Testis (tissue), 3 donors: ENCODE results near the gene SH3PXD2B. TPM values are rescaled to one million over a fixed set of nuclear protein-coding genes. Genes with fewer than 3 reads are reported as not detected.

ENCODE experiments used
- DNase-seq: peaks from one replicate; pipeline ENCODE4 v3.0.0-alpha.2; 2019
- H3K27ac ChIP-seq, 2 donors: fragments of 200-600 bp; sonication (generic); one replicate each; pipeline ENCODE4 v1.5.1; 2019
- H3K27me3 ChIP-seq: fragments of 200-600 bp; sonication (generic); one replicate; pipeline ENCODE4 v1.5.1; 2019
- H3K36me3 ChIP-seq: fragments of 200-600 bp; sonication (generic); one replicate; pipeline ENCODE4 v1.5.1; 2017; ENCODE audit warnings: low read depth; ENCODE audit errors: missing control alignments
- H3K4me1 ChIP-seq: fragments of 200-600 bp; sonication (generic); one replicate; pipeline ENCODE4 v1.5.1; 2019
- H3K4me3 ChIP-seq, 2 donors: fragments of 200-600 bp; sonication (generic); one replicate each; pipeline ENCODE4 v1.5.1; 2017 to 2019
- H3K9me3 ChIP-seq: fragments of 200-600 bp; sonication (generic); one replicate; pipeline ENCODE4 v1.5.1; 2017
- CTCF ChIP-seq, 3 experiments: fragments of 450-650 bp in 2 of 3; fragments of 200-600 bp in 1 of 3; sonication (generic) in 1 of 3; IDR thresholded peaks; one replicate each; pipeline ENCODE4 v1.5.1; 2016 to 2019; ENCODE audit warnings: antibody characterized with exemption in 3 of 3, mild to moderate bottlenecking in 2 of 3, moderate library complexity in 1 of 3
- POLR2A ChIP-seq: fragments of 450-650 bp; IDR thresholded peaks from one replicate; pipeline ENCODE4 v1.6.1; 2017; ENCODE audit warnings: antibody characterized with exemption, mild to moderate bottlenecking, moderate library complexity
- WGBS, 2 donors: methylation state at CpG; one replicate each; pipeline ENCODE4 v1.1.5; 2018; 5-methylcytosine and 5-hydroxymethylcytosine counted together
- intact Hi-C: fragments of 100-400 bp; cut with DNase I; formaldehyde crosslinking; loops from one replicate; pipeline ENCODE4 v1.15.1; 2023; ENCODE audit warnings: low total_unique reads
- polyA plus RNA-seq: library from polyadenylated mRNA; stranded (reverse); fragments of 350-450 nt; fragmentation: Illumina TruSeq; extraction: RNeasy Lipid Tissue Mini Kit (QIAGEN cat#74804); gene quantifications from one replicate; pipeline ENCODE4 v1.2.3, GENCODE V29; 2014; ENCODE audit warnings: low read depth, low replicate concordance; ENCODE audit not compliant: insufficient read depth
- total RNA-seq, 2 donors: library from RNA; depleted of rRNA; stranded (reverse); fragments of >200 nt; gene quantifications; one replicate each; pipeline ENCODE4 v1.2.3, GENCODE V29; 2016

SH3PXD2B gene
- total and polyA plus RNA-seq, 3 donors from 2014 or later, result 18.3 to 29.4 (median 20.2) TPM

- no peaks in the 10 kb centered on the region for H3K27me3 ChIP-seq
- TF ChIP-seq CTCF (IDR thresholded peaks at IDR 0.05), result no peak
- no peak for TF ChIP-seq POLR2A
- peaks cover 34% of the 10 kb centered on the region for H3K4me1 ChIP-seq
- H3K9me3 ChIP-seq, result no peaks in the 10 kb centered on the region
- 72 to 87% methylated on average over 7 to 10 of the region's 10 CpGs for WGBS, 2 donors
- H3K4me3 ChIP-seq, result no peak overlapping the region
- no peak for DNase-seq
- intact Hi-C loops, result no loop called here
- peak overlapping the region; percentile 22 to 85 for H3K27ac ChIP-seq
- no peaks in the 10 kb centered on the region for H3K36me3 ChIP-seq
Measured at GRCh38 chr5:172445866-172446265, 8.5 kb downstream of the SH3PXD2B start.

GRCh38 chr5:172444626-172445365, 9.5 kb downstream of the SH3PXD2B start:
- no peak for DNase-seq
- TF ChIP-seq POLR2A (no peak), CTCF (IDR thresholded peaks at IDR 0.05) (no peak)
- Histone ChIP-seq H3K4me1 (peaks cover 34% of the 10 kb centered on the region), H3K4me3 (no peak overlapping the region), H3K9me3 (no peaks in the 10 kb centered on the region), H3K27ac (peak overlapping the region; percentile 65 to 85), H3K27me3 (no peaks in the 10 kb centered on the region), H3K36me3 (no peaks in the 10 kb centered on the region)
- intact Hi-C loops, result no loop called here
- 62 to 72% methylated on average over 8 of the region's 8 CpGs for WGBS, 2 donors

DNA sequence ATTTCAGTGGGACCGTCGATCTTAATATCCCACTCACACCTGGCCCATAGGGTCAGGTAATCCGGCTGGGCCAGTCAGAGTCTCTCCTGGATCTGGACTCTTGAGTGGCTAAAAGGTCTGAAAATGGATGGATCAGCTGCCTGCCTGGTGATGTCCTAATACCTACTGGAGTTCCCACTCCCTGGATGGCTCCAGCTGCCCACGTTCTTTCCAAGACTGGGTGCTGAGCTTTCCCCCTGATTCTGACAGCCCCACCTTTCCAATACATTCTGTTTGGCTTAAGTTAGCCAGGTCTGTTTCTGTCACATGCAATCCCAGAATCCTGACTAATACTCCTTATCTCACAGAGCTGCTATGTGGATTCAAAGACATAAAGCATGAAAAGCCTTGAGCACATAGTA, 10.2 kb downstream of the SH3PXD2B start:
- Histone ChIP-seq H3K4me3 (no peak overlapping the region), H3K9me3 (no peaks in the 10 kb centered on the region), H3K4me1 (peaks cover 34% of the 10 kb centered on the region), H3K27me3 (no peaks in the 10 kb centered on the region), H3K36me3 (no peaks in the 10 kb centered on the region), H3K27ac (peak overlapping the region; percentile 65 to 85)
- 88% methylated on average over 4 of the region's 4 CpGs for WGBS, 2 donors
- TF ChIP-seq CTCF (IDR thresholded peaks at IDR 0.05), result no peak
- TF ChIP-seq POLR2A, result no peak
- intact Hi-C loops, result no loop called here
- DNase-seq, result no peak

- no peaks in the 10 kb centered on the region for H3K9me3 ChIP-seq
- no peaks in the 10 kb centered on the region for H3K36me3 ChIP-seq
- intact Hi-C loops, result no loop called here
- peak; percentile 59 for DNase-seq
- H3K27me3 ChIP-seq, result no peaks in the 10 kb centered on the region
- peak overlapping the region; percentile 65 to 85 for H3K27ac ChIP-seq
- H3K4me3 ChIP-seq, result no peak overlapping the region
- H3K4me1 ChIP-seq, result peaks cover 29% of the 10 kb centered on the region
- TF ChIP-seq POLR2A (no peak), CTCF (IDR thresholded peaks at IDR 0.05) (no peak)
- 45 to 56% methylated on average over 7 to 10 of the region's 10 CpGs for WGBS, 2 donors
Measured at GRCh38 chr5:172443441-172444109, 10.8 kb downstream of the SH3PXD2B start.
